HepG2 (cell line): ENCODE measurements around the gene VARS2. TPM values are rescaled to one million over a fixed set of nuclear protein-coding genes. Genes with fewer than 3 reads are reported as not detected.

ENCODE experiments used
- ADNP ChIP-seq: sonication (generic); formaldehyde crosslinking; IDR thresholded peaks from 2 replicates; pipeline ENCODE4 v1.4.0; 2020; ENCODE audit warnings: missing genetic modification reagents
- CHD2 ChIP-seq: IDR thresholded peaks from 2 replicates; pipeline ENCODE4 v1.6.1; 2011; ENCODE audit warnings: low read depth, low read length, improper control_type of control experiment
- ELF1 ChIP-seq: sonication (generic); formaldehyde crosslinking; IDR thresholded peaks from 2 replicates; pipeline ENCODE4 v1.4.0; 2020; ENCODE audit warnings: missing genetic modification reagents
- GPN1 ChIP-seq: sonication (generic); formaldehyde crosslinking; IDR thresholded peaks from 2 replicates; pipeline ENCODE4 v1.5.1; 2020; ENCODE audit warnings: missing genetic modification reagents, borderline replicate concordance
- HES4 ChIP-seq: sonication (generic); formaldehyde crosslinking; IDR thresholded peaks from 2 replicates; pipeline ENCODE4 v1.9.0; 2021; ENCODE audit warnings: mild to moderate bottlenecking, missing genetic modification reagents, borderline replicate concordance
- HOXA7 ChIP-seq: sonication (generic); formaldehyde crosslinking; IDR thresholded peaks from 2 replicates; pipeline ENCODE4 v1.8.1; 2022; ENCODE audit warnings: mild to moderate bottlenecking, missing genetic modification reagents, moderate library complexity
- KAT2B ChIP-seq: fragments of 150-350 bp; IDR thresholded peaks from 2 replicates; pipeline ENCODE4 v1.6.1; 2014; ENCODE audit warnings: low read depth, low read length, borderline replicate concordance
- NPAS2 ChIP-seq: sonication (generic); formaldehyde crosslinking; IDR thresholded peaks from 2 replicates; pipeline ENCODE4 v1.8.0; 2022; ENCODE audit warnings: mild to moderate bottlenecking, missing genetic modification reagents, borderline replicate concordance
- PPARG ChIP-seq: conservative IDR thresholded peaks from 2 replicates; pipeline ENCODE4 v1.6.1; 2016; ENCODE audit warnings: missing biosample characterization, missing genetic modification reagents
- SATB2 ChIP-seq: sonication (generic); formaldehyde crosslinking; IDR thresholded peaks from 2 replicates; pipeline ENCODE4 v1.5.0; 2020; ENCODE audit warnings: missing genetic modification reagents
- SETDB1 ChIP-seq: sonication (generic); formaldehyde crosslinking; IDR thresholded peaks from 2 replicates; pipeline ENCODE4 v1.5.1; 2020; ENCODE audit warnings: missing genetic modification reagents, mild to moderate bottlenecking, borderline replicate concordance
- TBL1XR1 ChIP-seq: fragments of 150-350 bp; IDR thresholded peaks from 2 replicates; pipeline ENCODE4 v1.6.1; 2014; ENCODE audit warnings: borderline replicate concordance, low read length; ENCODE audit not compliant: partially characterized antibody
- ZFP90 ChIP-seq: sonication (generic); formaldehyde crosslinking; IDR thresholded peaks from 2 replicates; pipeline ENCODE4 v1.8.0; 2022; ENCODE audit warnings: missing genetic modification reagents, mild to moderate bottlenecking, inconsistent platforms, borderline replicate concordance
- ZNF143 ChIP-seq: sonication (generic); formaldehyde crosslinking; IDR thresholded peaks from 2 replicates; pipeline ENCODE4 v1.4.0; 2020; ENCODE audit warnings: missing genetic modification reagents
- ZNF20 ChIP-seq: sonication (generic); formaldehyde crosslinking; IDR thresholded peaks from 2 replicates; pipeline ENCODE4 v1.4.0; 2020; ENCODE audit warnings: mild to moderate bottlenecking, moderate library complexity, missing genetic modification reagents
- ZNF350 ChIP-seq: sonication (generic); formaldehyde crosslinking; IDR thresholded peaks from 2 replicates; pipeline ENCODE4 v1.4.0; 2020; ENCODE audit warnings: mild to moderate bottlenecking, low read depth, missing genetic modification reagents, borderline replicate concordance
- ZNF619 ChIP-seq: sonication (generic); formaldehyde crosslinking; IDR thresholded peaks from 2 replicates; pipeline ENCODE4 v1.4.0; 2020; ENCODE audit warnings: mild to moderate bottlenecking, missing genetic modification reagents
- ZNF792 ChIP-seq: IDR thresholded peaks from 2 replicates; pipeline ENCODE4 v1.6.1; 2016
- ZSCAN21 ChIP-seq: sonication (generic); formaldehyde crosslinking; IDR thresholded peaks from 2 replicates; pipeline ENCODE4 v1.8.0; 2022; ENCODE audit warnings: mild to moderate bottlenecking, missing genetic modification reagents, moderate library complexity, borderline replicate concordance
- polyA plus RNA-seq, 8 experiments: library from polyadenylated mRNA; depleted of rRNA in 3 of 8; stranded (reverse) in 7 of 8; unstranded in 1 of 8; fragments of >200 nt; fragmentation: Illumina TruSeq in 4 of 8; extraction: Trizol in 4 of 8; gene quantifications; 2 replicates each; pipeline versions ENCODE4 v1.2.1 to v1.2.3, GENCODE V29; 2011 to 2016; ENCODE audit warnings: low read depth in 4 of 8, missing spikeins in 1 of 8, mixed read lengths in 1 of 8; ENCODE audit not compliant: insufficient read depth in 1 of 8
- total RNA-seq, 5 experiments: library from RNA; depleted of rRNA; stranded (reverse); fragments of >200 nt; fragmentation: Illumina TruSeq; extraction: Trizol; gene quantifications; 2 replicates each; pipeline ENCODE4 v1.2.3, GENCODE V29; 2016; ENCODE audit warnings: low read depth in 1 of 5
- TF ChIP-seq, protein P1 (sequence below), 2 experiments: IDR thresholded peaks; 2 replicates each; pipeline ENCODE4 v1.6.1; 2011 to 2012; ENCODE audit warnings: low read length in 2 of 2, borderline replicate concordance in 1 of 2, low read depth in 1 of 2, mild to moderate bottlenecking in 1 of 2, moderate library complexity in 1 of 2
- TF ChIP-seq, protein P2 (sequence below): IDR thresholded peaks from 2 replicates; pipeline ENCODE4 v1.6.1; 2016
- TF ChIP-seq, protein P3 (sequence below): sonication (generic); formaldehyde crosslinking; IDR thresholded peaks from 2 replicates; pipeline ENCODE4 v1.5.0; 2020; ENCODE audit warnings: mild to moderate bottlenecking, missing genetic modification reagents

VARS2 gene
- total and polyA plus RNA-seq, 2 of the 13 experiments (the other 11 are each of a cell fraction or from before 2014, with no cell fraction given): 61.8 to 71.8 TPM

DNA sequence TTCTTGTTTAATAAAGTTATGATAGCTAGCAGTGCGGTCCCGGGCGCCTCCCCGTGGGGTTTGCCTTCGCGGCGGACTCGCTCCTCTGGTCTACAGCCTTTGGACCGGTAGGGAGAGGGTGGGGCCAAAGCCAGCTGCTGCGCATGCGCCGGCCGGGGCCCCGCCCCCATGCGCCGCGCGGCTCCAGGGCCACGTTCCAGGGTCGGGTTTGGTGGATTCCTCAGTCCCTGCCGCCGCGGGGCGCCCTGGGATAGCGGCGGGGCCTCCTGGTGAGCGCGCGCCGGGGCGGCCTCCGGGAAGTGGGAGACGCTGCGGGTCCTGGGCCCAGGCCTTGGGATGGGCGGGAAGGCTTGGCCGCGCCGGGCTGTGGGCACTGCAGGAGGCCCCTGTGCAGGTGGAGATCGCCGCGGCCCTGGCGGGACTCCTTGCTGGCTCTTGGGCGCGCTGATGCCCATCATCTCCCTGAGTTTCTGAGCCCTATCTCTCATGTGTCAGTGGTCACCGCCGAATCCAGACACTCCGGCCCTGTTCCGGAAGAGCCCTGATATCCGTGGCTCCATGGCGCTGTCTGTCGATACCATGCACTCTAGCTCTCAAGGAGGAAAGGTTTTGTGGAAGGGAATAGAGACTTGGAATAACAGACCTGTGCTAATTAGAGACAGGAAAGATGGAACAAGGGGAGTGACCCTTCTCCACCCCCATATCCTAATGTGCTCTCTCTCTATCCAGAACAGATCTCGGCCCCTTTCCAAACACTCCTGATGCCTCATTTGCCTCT lies at the start of gene VARS2 (continued):
- TF ChIP-seq ZNF20 (CRISPR knock-in tag): peak; percentile 95
- TF ChIP-seq KAT2B: no peak
- TF ChIP-seq SETDB1: no peak
- TF ChIP-seq ELF1: peak; percentile 64; the same call in 1 of the 2 replicates
- no peak for TF ChIP-seq TBL1XR1
- TF ChIP-seq, protein P1, sequence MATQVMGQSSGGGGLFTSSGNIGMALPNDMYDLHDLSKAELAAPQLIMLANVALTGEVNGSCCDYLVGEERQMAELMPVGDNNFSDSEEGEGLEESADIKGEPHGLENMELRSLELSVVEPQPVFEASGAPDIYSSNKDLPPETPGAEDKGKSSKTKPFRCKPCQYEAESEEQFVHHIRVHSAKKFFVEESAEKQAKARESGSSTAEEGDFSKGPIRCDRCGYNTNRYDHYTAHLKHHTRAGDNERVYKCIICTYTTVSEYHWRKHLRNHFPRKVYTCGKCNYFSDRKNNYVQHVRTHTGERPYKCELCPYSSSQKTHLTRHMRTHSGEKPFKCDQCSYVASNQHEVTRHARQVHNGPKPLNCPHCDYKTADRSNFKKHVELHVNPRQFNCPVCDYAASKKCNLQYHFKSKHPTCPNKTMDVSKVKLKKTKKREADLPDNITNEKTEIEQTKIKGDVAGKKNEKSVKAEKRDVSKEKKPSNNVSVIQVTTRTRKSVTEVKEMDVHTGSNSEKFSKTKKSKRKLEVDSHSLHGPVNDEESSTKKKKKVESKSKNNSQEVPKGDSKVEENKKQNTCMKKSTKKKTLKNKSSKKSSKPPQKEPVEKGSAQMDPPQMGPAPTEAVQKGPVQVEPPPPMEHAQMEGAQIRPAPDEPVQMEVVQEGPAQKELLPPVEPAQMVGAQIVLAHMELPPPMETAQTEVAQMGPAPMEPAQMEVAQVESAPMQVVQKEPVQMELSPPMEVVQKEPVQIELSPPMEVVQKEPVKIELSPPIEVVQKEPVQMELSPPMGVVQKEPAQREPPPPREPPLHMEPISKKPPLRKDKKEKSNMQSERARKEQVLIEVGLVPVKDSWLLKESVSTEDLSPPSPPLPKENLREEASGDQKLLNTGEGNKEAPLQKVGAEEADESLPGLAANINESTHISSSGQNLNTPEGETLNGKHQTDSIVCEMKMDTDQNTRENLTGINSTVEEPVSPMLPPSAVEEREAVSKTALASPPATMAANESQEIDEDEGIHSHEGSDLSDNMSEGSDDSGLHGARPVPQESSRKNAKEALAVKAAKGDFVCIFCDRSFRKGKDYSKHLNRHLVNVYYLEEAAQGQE (IDR thresholded peaks at IDR 0.05; ENCODE audit: borderline replicate concordance in 1 of 2, low read depth in 1 of 2, low read length in 2 of 2): peak in 1 of 2 experiments; percentile 52; a peak in 1 of 4 replicates
- TF ChIP-seq GPN1 (CRISPR knock-in tag): peak; percentile 69; the same call in 1 of the 2 replicates
- peak; percentile 73 for TF ChIP-seq PPARG (CRISPR knock-in tag)
- peak; percentile 26 for TF ChIP-seq ZNF350 (CRISPR knock-in tag)
- 0 out of 2 replicates have a peak, but pooled peaks have one; percentile 3 for TF ChIP-seq CHD2
- TF ChIP-seq, protein P2, sequence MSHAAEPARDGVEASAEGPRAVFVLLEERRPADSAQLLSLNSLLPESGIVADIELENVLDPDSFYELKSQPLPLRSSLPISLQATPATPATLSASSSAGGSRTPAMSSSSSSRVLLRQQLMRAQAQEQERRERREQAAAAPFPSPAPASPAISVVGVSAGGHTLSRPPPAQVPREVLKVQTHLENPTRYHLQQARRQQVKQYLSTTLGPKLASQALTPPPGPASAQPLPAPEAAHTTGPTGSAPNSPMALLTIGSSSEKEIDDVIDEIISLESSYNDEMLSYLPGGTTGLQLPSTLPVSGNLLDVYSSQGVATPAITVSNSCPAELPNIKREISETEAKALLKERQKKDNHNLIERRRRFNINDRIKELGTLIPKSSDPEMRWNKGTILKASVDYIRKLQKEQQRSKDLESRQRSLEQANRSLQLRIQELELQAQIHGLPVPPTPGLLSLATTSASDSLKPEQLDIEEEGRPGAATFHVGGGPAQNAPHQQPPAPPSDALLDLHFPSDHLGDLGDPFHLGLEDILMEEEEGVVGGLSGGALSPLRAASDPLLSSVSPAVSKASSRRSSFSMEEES (CRISPR knock-in tag): peak; percentile 82
- TF ChIP-seq ZFP90: peak; percentile 92; the same call in 1 of the 2 replicates
- peak; percentile 86 for TF ChIP-seq ZNF143 (CRISPR knock-in tag)
- TF ChIP-seq ADNP: no peak
- peak; percentile 49; the same call in 1 of the 2 replicates for TF ChIP-seq ZNF619 (CRISPR knock-in tag)
- TF ChIP-seq, protein P3, sequence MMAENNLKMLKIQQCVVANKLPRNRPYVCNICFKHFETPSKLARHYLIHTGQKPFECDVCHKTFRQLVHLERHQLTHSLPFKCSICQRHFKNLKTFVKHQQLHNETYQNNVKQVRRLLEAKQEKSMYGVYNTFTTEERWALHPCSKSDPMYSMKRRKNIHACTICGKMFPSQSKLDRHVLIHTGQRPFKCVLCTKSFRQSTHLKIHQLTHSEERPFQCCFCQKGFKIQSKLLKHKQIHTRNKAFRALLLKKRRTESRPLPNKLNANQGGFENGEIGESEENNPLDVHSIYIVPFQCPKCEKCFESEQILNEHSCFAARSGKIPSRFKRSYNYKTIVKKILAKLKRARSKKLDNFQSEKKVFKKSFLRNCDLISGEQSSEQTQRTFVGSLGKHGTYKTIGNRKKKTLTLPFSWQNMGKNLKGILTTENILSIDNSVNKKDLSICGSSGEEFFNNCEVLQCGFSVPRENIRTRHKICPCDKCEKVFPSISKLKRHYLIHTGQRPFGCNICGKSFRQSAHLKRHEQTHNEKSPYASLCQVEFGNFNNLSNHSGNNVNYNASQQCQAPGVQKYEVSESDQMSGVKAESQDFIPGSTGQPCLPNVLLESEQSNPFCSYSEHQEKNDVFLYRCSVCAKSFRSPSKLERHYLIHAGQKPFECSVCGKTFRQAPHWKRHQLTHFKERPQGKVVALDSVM (CRISPR knock-in tag): peak; percentile 83
- TF ChIP-seq NPAS2 (CRISPR knock-in tag): no peak
- TF ChIP-seq ZSCAN21 (CRISPR knock-in tag): peak; percentile 96
- TF ChIP-seq SATB2 (CRISPR knock-in tag): peak; percentile 66; the same call in 1 of the 2 replicates
- peak; percentile 82 for TF ChIP-seq ZNF792 (CRISPR knock-in tag)
- no peak for TF ChIP-seq HOXA7
- TF ChIP-seq HES4 (CRISPR knock-in tag): peak; percentile 53
